ENCODE results near the gene ZNF148.

- TF ChIP-seq CTCF (conservative IDR thresholded peaks at IDR 0.05; ENCODE audit: low read depth, low read length) (no peak), EZH2 (IDR thresholded peaks at IDR 0.05; ENCODE audit: borderline replicate concordance, low read depth, low read length, poor library complexity, severe bottlenecking) (no peak)
Observed at GRCh38 chr3:125332504-125332903, 42.6 kb downstream of the ZNF148 start.
